ENCODE data around the gene FOXP4. TPM values are rescaled to one million over a fixed set of nuclear protein-coding genes. Genes with fewer than 3 reads are reported as not detected.

The FOXP4 gene
- polyA plus RNA-seq, 1 of the 3 experiments (the other 2 are of a cell fraction) = 7.3 TPM

DNA sequence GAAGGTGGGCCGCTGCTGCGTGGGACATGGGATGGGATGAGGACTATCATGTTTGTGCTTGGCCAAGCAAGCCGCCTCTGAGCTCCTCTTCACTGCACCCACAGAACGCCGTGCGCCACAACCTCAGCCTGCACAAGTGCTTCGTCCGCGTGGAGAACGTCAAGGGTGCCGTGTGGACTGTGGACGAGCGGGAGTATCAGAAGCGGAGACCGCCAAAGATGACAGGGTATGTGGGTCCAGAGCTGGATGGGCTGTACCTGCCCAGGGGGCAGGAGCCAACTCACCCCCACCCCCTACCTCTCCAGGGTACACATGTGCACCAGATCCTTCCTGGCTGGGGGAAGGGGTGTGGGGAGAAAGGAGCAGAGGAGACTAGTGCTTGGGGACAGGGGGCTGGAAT is 48.6 kb downstream of the FOXP4 start:
- no peak overlapping the region for H3K4me2 ChIP-seq
- no peak for DNase-seq
- H3K4me3 ChIP-seq (ENCODE audit: low read depth in 2 of 2, low read length in 1 of 2) = no peak overlapping the region
- no peaks in the 10 kb centered on the region for H3F3A ChIP-seq (replicated peaks; ENCODE audit: insufficient read depth)
- no peaks in the 10 kb centered on the region for H3K9me2 ChIP-seq
- H2AFZ ChIP-seq (ENCODE audit: low read depth) = no peak overlapping the region
- no peak overlapping the region for H3K9ac ChIP-seq
- WGBS (ENCODE audit: low lambda C conversion rate) = 94% methylated on average over 15 of the region's 15 CpGs
- ChIA-PET CTCF (interaction anchor here (0.6 to 20.7 kb wide), 14 partner anchors 8 to 225 kb away, joined by 3 to 504 read pairs (median 4); no protein-coding TSS in a partner anchor), POLR2A (no interaction called here)
- no peak overlapping the region for H3K27ac ChIP-seq (ENCODE audit: low read depth in 2 of 2, low read length in 1 of 2)
- TF ChIP-seq SIN3A (IDR thresholded peaks at IDR 0.05; ENCODE audit: borderline replicate concordance, low read depth, low read length) = no peak
- TF ChIP-seq GATA2 (CRISPR knock-in tag; IDR thresholded peaks at IDR 0.05) = no peak
- TF ChIP-seq USF1 (IDR thresholded peaks at IDR 0.05; ENCODE audit: borderline replicate concordance, low read depth) = no peak
- no peaks in the 10 kb centered on the region for H3K9me3 ChIP-seq
- H3K27me3 ChIP-seq (ENCODE audit: insufficient read depth) = no peaks in the 10 kb centered on the region
- peaks cover 0 to 20% of the 10 kb centered on the region in 2 experiments for H3K36me3 ChIP-seq (replicated peaks in 1 of 2; ENCODE audit: control insufficient read depth in 1 of 2, insufficient read depth in 2 of 2, low read length in 1 of 2)
- no peaks in the 10 kb centered on the region for H3K79me2 ChIP-seq (ENCODE audit: insufficient read depth)
- H4K20me1 ChIP-seq (ENCODE audit: insufficient read depth) = no peaks in the 10 kb centered on the region
- H3K4me1 ChIP-seq (ENCODE audit: control insufficient read depth in 1 of 2, insufficient read depth in 2 of 2, low read depth in 1 of 2, low read length in 1 of 2) = peaks cover 0 to 11% of the 10 kb centered on the region in 2 experiments; a peak in 1 of 4 replicates

- Histone ChIP-seq H3K27me3 (ENCODE audit: insufficient read depth) (no peaks in the 10 kb centered on the region), H4K20me1 (ENCODE audit: insufficient read depth) (no peaks in the 10 kb centered on the region), H3K4me1 (ENCODE audit: control insufficient read depth in 1 of 2, insufficient read depth in 2 of 2, low read depth in 1 of 2, low read length in 1 of 2) (peaks cover 0 to 11% of the 10 kb centered on the region in 2 experiments; a peak in 1 of 4 replicates), H3K9ac (no peak overlapping the region), H3K4me2 (no peak overlapping the region), H3K4me3 (ENCODE audit: low read depth in 2 of 2, low read length in 1 of 2) (no peak overlapping the region), H3K79me2 (ENCODE audit: insufficient read depth) (no peaks in the 10 kb centered on the region), H2AFZ (ENCODE audit: low read depth) (no peak overlapping the region), H3K9me2 (no peaks in the 10 kb centered on the region), H3F3A (replicated peaks; ENCODE audit: insufficient read depth) (no peaks in the 10 kb centered on the region), H3K9me3 (no peaks in the 10 kb centered on the region), H3K36me3 (replicated peaks in 1 of 2; ENCODE audit: control insufficient read depth in 1 of 2, insufficient read depth in 2 of 2, low read length in 1 of 2) (peaks cover 0 to 18% of the 10 kb centered on the region in 2 experiments), H3K27ac (ENCODE audit: low read depth in 2 of 2, low read length in 1 of 2) (no peak overlapping the region)
- CTCF ChIA-PET = interaction anchor here (0.6 to 20.7 kb wide), 14 partner anchors 8 to 225 kb away, joined by 3 to 504 read pairs (median 4); no protein-coding TSS in a partner anchor
- POLR2A ChIA-PET = no interaction called here
- no CpG with 5 or more reads among the region's 6 CpGs for WGBS (ENCODE audit: low lambda C conversion rate)
- no peak for DNase-seq
- TF ChIP-seq, protein P1, sequence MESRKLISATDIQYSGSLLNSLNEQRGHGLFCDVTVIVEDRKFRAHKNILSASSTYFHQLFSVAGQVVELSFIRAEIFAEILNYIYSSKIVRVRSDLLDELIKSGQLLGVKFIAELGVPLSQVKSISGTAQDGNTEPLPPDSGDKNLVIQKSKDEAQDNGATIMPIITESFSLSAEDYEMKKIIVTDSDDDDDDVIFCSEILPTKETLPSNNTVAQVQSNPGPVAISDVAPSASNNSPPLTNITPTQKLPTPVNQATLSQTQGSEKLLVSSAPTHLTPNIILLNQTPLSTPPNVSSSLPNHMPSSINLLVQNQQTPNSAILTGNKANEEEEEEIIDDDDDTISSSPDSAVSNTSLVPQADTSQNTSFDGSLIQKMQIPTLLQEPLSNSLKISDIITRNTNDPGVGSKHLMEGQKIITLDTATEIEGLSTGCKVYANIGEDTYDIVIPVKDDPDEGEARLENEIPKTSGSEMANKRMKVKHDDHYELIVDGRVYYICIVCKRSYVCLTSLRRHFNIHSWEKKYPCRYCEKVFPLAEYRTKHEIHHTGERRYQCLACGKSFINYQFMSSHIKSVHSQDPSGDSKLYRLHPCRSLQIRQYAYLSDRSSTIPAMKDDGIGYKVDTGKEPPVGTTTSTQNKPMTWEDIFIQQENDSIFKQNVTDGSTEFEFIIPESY (IDR thresholded peaks at IDR 0.05; ENCODE audit: borderline replicate concordance, low read depth) = no peak
- no peak for TF ChIP-seq RAD21 (IDR thresholded peaks at IDR 0.05; ENCODE audit: low read length)
- no peak for TF ChIP-seq CHD2 (IDR thresholded peaks at IDR 0.05; ENCODE audit: low read length, partially characterized antibody)
- no peak for TF ChIP-seq USF2 (IDR thresholded peaks at IDR 0.05; ENCODE audit: borderline replicate concordance, low read depth, low read length)
- TF ChIP-seq YY1 (IDR thresholded peaks at IDR 0.05; ENCODE audit: low read depth) = no peak
- no peak for TF ChIP-seq SIN3A (IDR thresholded peaks at IDR 0.05; ENCODE audit: borderline replicate concordance, low read depth, low read length)
- no peak for TF ChIP-seq FOXJ3 (CRISPR knock-in tag; IDR thresholded peaks at IDR 0.05)
- TF ChIP-seq MXI1 (IDR thresholded peaks at IDR 0.05; ENCODE audit: low read depth, low read length) = no peak
- TF ChIP-seq TCF12 (IDR thresholded peaks at IDR 0.05) = no peak
- TF ChIP-seq EZH2phosphoT487 (IDR thresholded peaks at IDR 0.05; ENCODE audit: borderline replicate concordance, low read depth) = no peak
- TF ChIP-seq, protein P2, sequence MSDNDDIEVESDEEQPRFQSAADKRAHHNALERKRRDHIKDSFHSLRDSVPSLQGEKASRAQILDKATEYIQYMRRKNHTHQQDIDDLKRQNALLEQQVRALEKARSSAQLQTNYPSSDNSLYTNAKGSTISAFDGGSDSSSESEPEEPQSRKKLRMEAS (IDR thresholded peaks at IDR 0.05; ENCODE audit: low read depth) = no peak
- TF ChIP-seq CTCF (IDR thresholded peaks at IDR 0.05) = no peak
- TF ChIP-seq RCOR1 (IDR thresholded peaks at IDR 0.05; ENCODE audit: low read length) = no peak
- TF ChIP-seq POLR2AphosphoS5 (IDR thresholded peaks at IDR 0.05; ENCODE audit: low read depth, low read length) = no peak
- TF ChIP-seq SMC3 (IDR thresholded peaks at IDR 0.05; ENCODE audit: low read depth, low read length) = no peak
Measured at GRCh38 chr6:41595166-41595565, 49.0 kb downstream of the FOXP4 start.
